ENCODE measurements around the gene OMP.

Gene OMP

GRCh38 chr11:77071077-77071476, 31.6 kb upstream of the OMP start:
- Histone ChIP-seq H3K27ac (no peak overlapping the region), H3K27me3 (peaks cover 45% of the 10 kb centered on the region), H3K36me3 (no peaks in the 10 kb centered on the region), H3K4me1 (ENCODE audit: control insufficient read depth in 1 of 2, insufficient read depth in 1 of 2, low read depth in 1 of 2, low read length in 1 of 2) (peaks cover 5% of the 10 kb centered on the region in 2 experiments), H3K4me3 (ENCODE audit: low read depth in 1 of 2, low read length in 1 of 2) (no peak overlapping the region), H3K9me3 (no peaks in the 10 kb centered on the region)
- no peak for TF ChIP-seq CTCF (IDR thresholded peaks at IDR 0.05)

GRCh38 chr11:77071671-77072605, 30.7 kb upstream of the OMP start:
- no peaks in the 10 kb centered on the region for H3K4me1 ChIP-seq (ENCODE audit: control insufficient read depth in 1 of 2, insufficient read depth in 1 of 2, low read depth in 1 of 2, low read length in 1 of 2)
- H3K27ac ChIP-seq = no peak overlapping the region

GRCh38 chr11:77072851-77073327, 29.8 kb upstream of the OMP start:
- H3K4me1 ChIP-seq (ENCODE audit: control insufficient read depth in 1 of 2, insufficient read depth in 1 of 2, low read depth in 1 of 2, low read length in 1 of 2) = no peaks in the 10 kb centered on the region
- no peak for TF ChIP-seq CTCF (IDR thresholded peaks at IDR 0.05)
- peaks cover 27% of the 10 kb centered on the region for H3K27me3 ChIP-seq
- no peak overlapping the region for H3K27ac ChIP-seq
- H3K9me3 ChIP-seq = no peaks in the 10 kb centered on the region
- no peaks in the 10 kb centered on the region for H3K36me3 ChIP-seq
- no peak overlapping the region for H3K4me3 ChIP-seq (ENCODE audit: low read depth in 1 of 2, low read length in 1 of 2)

More at GRCh38 chr11:77071671-77072605, 30.7 kb upstream of the OMP start:
- no peaks in the 10 kb centered on the region for H3K9me3 ChIP-seq
- no peaks in the 10 kb centered on the region for H3K36me3 ChIP-seq
- no peak overlapping the region for H3K4me3 ChIP-seq (ENCODE audit: low read depth in 1 of 2, low read length in 1 of 2)
- H3K27me3 ChIP-seq = peaks cover 37% of the 10 kb centered on the region
- no peak for TF ChIP-seq CTCF (IDR thresholded peaks at IDR 0.05)

- no peak for TF ChIP-seq CTCF (IDR thresholded peaks at IDR 0.05)
- Histone ChIP-seq H3K27ac (no peak overlapping the region), H3K36me3 (no peaks in the 10 kb centered on the region), H3K27me3 (peaks cover 22% of the 10 kb centered on the region), H3K4me3 (ENCODE audit: low read depth in 1 of 2, low read length in 1 of 2) (no peak overlapping the region), H3K9me3 (no peaks in the 10 kb centered on the region), H3K4me1 (ENCODE audit: control insufficient read depth in 1 of 2, insufficient read depth in 1 of 2, low read depth in 1 of 2, low read length in 1 of 2) (no peaks in the 10 kb centered on the region)
These were observed 29.2 kb upstream of the OMP start for GRCh38 chr11:77073328-77074001.

- H3K27ac ChIP-seq = no peak overlapping the region
- H3K4me3 ChIP-seq (ENCODE audit: low read depth in 1 of 2, low read length in 1 of 2) = no peak overlapping the region
- H3K9me3 ChIP-seq = no peaks in the 10 kb centered on the region
- no peak for TF ChIP-seq CTCF (IDR thresholded peaks at IDR 0.05)
- no peaks in the 10 kb centered on the region for H3K4me1 ChIP-seq (ENCODE audit: control insufficient read depth in 1 of 2, insufficient read depth in 1 of 2, low read depth in 1 of 2, low read length in 1 of 2)
- H3K36me3 ChIP-seq = no peaks in the 10 kb centered on the region
- peaks cover 14% of the 10 kb centered on the region for H3K27me3 ChIP-seq
These were observed 28.4 kb upstream of the OMP start for GRCh38 chr11:77074205-77074604.

Data from neutrophil (primary cell).